Measurements from ENCODE around the gene NEDD9.

The NEDD9 gene

GRCh38 chr6:11201015-11201414, 31.5 kb downstream of the NEDD9 start:
- DNase-seq (ENCODE audit: low spot score) = no peak

GRCh38 chr6:11200356-11200755, 32.1 kb downstream of the NEDD9 start:
- no peak for DNase-seq (ENCODE audit: low spot score)

GRCh38 chr6:11198663-11199603, 33.5 kb downstream of the NEDD9 start:
- DNase-seq (ENCODE audit: low spot score) = no peak

- no peak for DNase-seq (ENCODE audit: low spot score)
Observed at GRCh38 chr6:11197850-11198249, 34.6 kb downstream of the NEDD9 start.

- peak; percentile 26 for DNase-seq (ENCODE audit: low spot score)
Observed at GRCh38 chr6:11197175-11197536, 35.3 kb downstream of the NEDD9 start.

GRCh38 chr6:11196511-11197174, 35.8 kb downstream of the NEDD9 start:
- DNase-seq (ENCODE audit: low spot score) = no peak

- peak; percentile 25 for DNase-seq (ENCODE audit: low spot score)
Observed at GRCh38 chr6:11194356-11195218, 37.9 kb downstream of the NEDD9 start.

GRCh38 chr6:11193434-11193833, 39.0 kb downstream of the NEDD9 start:
- no peak for DNase-seq (ENCODE audit: low spot score)

GRCh38 chr6:11192167-11192566, 40.3 kb downstream of the NEDD9 start:
- no peak for DNase-seq (ENCODE audit: low spot score)

GRCh38 chr6:11190625-11191245, 41.7 kb downstream of the NEDD9 start:
- DNase-seq (ENCODE audit: low spot score) = no peak

- no peak for DNase-seq (ENCODE audit: low spot score)
Observed at GRCh38 chr6:11189865-11190624, 42.4 kb downstream of the NEDD9 start.

- DNase-seq (ENCODE audit: low spot score) = no peak
Observed at GRCh38 chr6:11188161-11188915, 44.1 kb downstream of the NEDD9 start.

- DNase-seq (ENCODE audit: low spot score) = no peak
Observed at GRCh38 chr6:11187301-11187700, 45.2 kb downstream of the NEDD9 start.

- DNase-seq (ENCODE audit: low spot score) = no peak
Observed at GRCh38 chr6:11185204-11185842, 47.1 kb downstream of the NEDD9 start.

GRCh38 chr6:11183761-11184362, 48.6 kb downstream of the NEDD9 start:
- DNase-seq (ENCODE audit: low spot score) = no peak

- DNase-seq (ENCODE audit: low spot score) = no peak
Observed at GRCh38 chr6:11181478-11182136, 50.9 kb downstream of the NEDD9 start.

GRCh38 chr6:11179419-11180202, 52.9 kb downstream of the NEDD9 start:
- peak; percentile 47 for DNase-seq (ENCODE audit: low spot score)

GRCh38 chr6:11179088-11179418, 53.4 kb downstream of the NEDD9 start:
- no peak for DNase-seq (ENCODE audit: low spot score)

All from iPS-NIHi11 (cell line).